HepG2 (cell line): ENCODE results near the gene RPUSD4. TPM values are rescaled to one million over a fixed set of nuclear protein-coding genes. Genes with fewer than 3 reads are reported as not detected.

Experiments used
- ATAC-seq: fragments of 200-7000 bp; cut with Tn5 transposase; 3 replicates; pipeline ENCODE4 v1.9.1; 2020; ENCODE audit warnings: mild to moderate bottlenecking, moderate library complexity
- BruUV-seq: library from RNA; stranded (reverse); fragments of 400-500 nt; replicated peaks from 2 replicates; lab custom pipeline; 2021; lab: Mats Ljungman, UMichigan
- CTCF ChIA-PET: fragments of 300-600 bp; formaldehyde crosslinking; extraction: SDS; loops from one replicate; lab custom pipeline; 2021; ENCODE audit warnings: low total read pairs, inconsistent platforms, low intra/inter-chr PET ratio; lab: Yijun Ruan, JAX
- POLR2A ChIA-PET: fragments of 350-600 bp; sonication (Branson Sonifier 250); formaldehyde crosslinking; loops from one replicate; lab custom pipeline; 2020; ENCODE audit warnings: antibody characterized with exemption, inconsistent platforms; lab: Yijun Ruan, JAX
- DNase-seq: peaks from one replicate; pipeline ENCODE4 v3.0.0-alpha.2; 2015; ENCODE audit warnings: low spot score
- FAIRE-seq: peaks from 3 replicates; lab custom pipeline; 2011; peaks lifted over from hg19 to GRCh38; lab: Jason Lieb, UNC
- H2AFZ ChIP-seq: one replicate; pipeline ENCODE4 v1.6.1; 2011; ENCODE audit warnings: low read length, inconsistent platforms
- H3K27ac ChIP-seq: fragments of 300-600 bp; 3 replicates; pipeline ENCODE4 v1.8.0; 2011; ENCODE audit warnings: mixed run types, mild to moderate bottlenecking, mixed read lengths, low read length, inconsistent platforms; ENCODE audit not compliant: insufficient read depth; ENCODE audit errors: extremely low read length
- H3K27me3 ChIP-seq, 2 experiments: fragments of 200-600 bp in 1 of 2; 2 replicates in 1 of 2; 3 replicates in 1 of 2; pipeline versions ENCODE4 v1.6.0 to v1.8.0; 2011; ENCODE audit warnings: low read length in 2 of 2, mild to moderate bottlenecking in 2 of 2, moderate library complexity in 2 of 2, inconsistent platforms in 1 of 2; ENCODE audit not compliant: insufficient read depth in 2 of 2, control insufficient read depth in 1 of 2
- H3K36me3 ChIP-seq, 2 experiments: fragments of 200-600 bp in 1 of 2; replicated peaks in 1 of 2; 2 replicates in 1 of 2; 3 replicates in 1 of 2; pipeline versions ENCODE4 v1.5.1 to v1.8.0; 2011; ENCODE audit warnings: low read length in 2 of 2, inconsistent platforms in 1 of 2; ENCODE audit not compliant: insufficient read depth in 2 of 2, control insufficient read depth in 1 of 2
- H3K4me1 ChIP-seq: 2 replicates; pipeline ENCODE4 v1.5.1; 2012; ENCODE audit warnings: low read length, inconsistent platforms; ENCODE audit not compliant: insufficient read depth
- H3K4me2 ChIP-seq: 2 replicates; pipeline ENCODE4 v1.6.0; 2011; ENCODE audit warnings: low read depth, low read length, inconsistent platforms
- H3K4me3 ChIP-seq, 3 experiments: fragments of 200-600 bp in 1 of 3; sonication (generic), shearing (Covaris generic) in 1 of 3; replicated peaks in 1 of 3; 2 replicates each; pipeline ENCODE4 v1.5.1; 2011 to 2016; ENCODE audit warnings: low read length in 3 of 3, inconsistent platforms in 2 of 3, low read depth in 2 of 3, mild to moderate bottlenecking in 2 of 3, control low read depth in 1 of 3, mixed read lengths in 1 of 3; ENCODE audit not compliant: insufficient read depth in 1 of 3
- H3K79me2 ChIP-seq: one replicate; pipeline ENCODE4 v1.6.1; 2011; ENCODE audit warnings: low read length, inconsistent platforms; ENCODE audit not compliant: insufficient read depth
- H3K9ac ChIP-seq: 2 replicates; pipeline ENCODE4 v1.6.0; 2011; ENCODE audit warnings: mild to moderate bottlenecking, low read depth, low read length, inconsistent platforms; ENCODE audit not compliant: insufficient read depth
- H3K9me3 ChIP-seq: 2 replicates; pipeline ENCODE4 v1.5.1; 2012; ENCODE audit warnings: mild to moderate bottlenecking, low read length
- H4K20me1 ChIP-seq: 2 replicates; pipeline ENCODE4 v1.6.0; 2011; ENCODE audit warnings: inconsistent platforms, mild to moderate bottlenecking, low read length, moderate library complexity; ENCODE audit not compliant: insufficient read depth
- EZH2 ChIP-seq: conservative IDR thresholded peaks from 2 replicates; pipeline ENCODE4 v1.6.1; 2012; ENCODE audit warnings: mild to moderate bottlenecking, low read depth, low read length, moderate library complexity
- FOXK2 ChIP-seq: fragments of 450-650 bp; IDR thresholded peaks from 2 replicates; pipeline ENCODE4 v1.6.1; 2016
- KDM5A ChIP-seq: fragments of 200-600 bp; sonication (generic); IDR thresholded peaks from 2 replicates; pipeline ENCODE4 v1.7.0; 2018; ENCODE audit warnings: antibody characterized with exemption, mild to moderate bottlenecking, low read length, borderline replicate concordance
- MATR3 ChIP-seq: sonication (generic); formaldehyde crosslinking; IDR thresholded peaks from 2 replicates; pipeline ENCODE4 v1.4.0; 2020; ENCODE audit warnings: missing genetic modification reagents
- MTF2 ChIP-seq: sonication (generic); formaldehyde crosslinking; IDR thresholded peaks from 2 replicates; pipeline ENCODE4 v1.5.0; 2020; ENCODE audit warnings: missing genetic modification reagents, borderline replicate concordance
- NCOR1 ChIP-seq: fragments of 200-600 bp; sonication (generic); IDR thresholded peaks from 2 replicates; pipeline ENCODE4 v1.7.0; 2017; ENCODE audit warnings: antibody characterized with exemption, low read length, borderline replicate concordance
- NFE2L1 ChIP-seq: sonication (generic); formaldehyde crosslinking; IDR thresholded peaks from 2 replicates; pipeline ENCODE4 v1.4.0; 2020; ENCODE audit warnings: missing genetic modification reagents, mild to moderate bottlenecking, borderline replicate concordance
- RBFOX2 ChIP-seq: fragments of 200-400 bp; formaldehyde crosslinking; IDR thresholded peaks from 2 replicates; pipeline ENCODE4 v1.6.1; 2017; ENCODE audit warnings: low read depth, mild to moderate bottlenecking, low read length
- TBX2 ChIP-seq: sonication (generic); formaldehyde crosslinking; IDR thresholded peaks from 2 replicates; pipeline ENCODE4 v1.5.0; 2020; ENCODE audit warnings: missing genetic modification reagents, mild to moderate bottlenecking, borderline replicate concordance
- TCF7 ChIP-seq: sonication (generic); IDR thresholded peaks from 2 replicates; pipeline ENCODE4 v1.6.1; 2016; ENCODE audit warnings: antibody characterized with exemption, low read depth
- TMF1 ChIP-seq: sonication (generic); formaldehyde crosslinking; IDR thresholded peaks from 2 replicates; pipeline ENCODE4 v1.8.1; 2022; ENCODE audit warnings: low read depth, missing genetic modification reagents
- ZNF501 ChIP-seq: sonication (generic); formaldehyde crosslinking; IDR thresholded peaks from 2 replicates; pipeline ENCODE4 v1.5.1; 2020; ENCODE audit warnings: mild to moderate bottlenecking, moderate library complexity, missing genetic modification reagents
- ZNF773 ChIP-seq: sonication (generic); formaldehyde crosslinking; IDR thresholded peaks from 2 replicates; pipeline ENCODE4 v1.4.0; 2020; ENCODE audit warnings: missing genetic modification reagents, borderline replicate concordance
- WGBS: methylation state at CpG from one replicate; pipeline ENCODE4 v1.1.6; 2017; ENCODE audit warnings: low lambda C conversion rate; 5-methylcytosine and 5-hydroxymethylcytosine counted together
- in situ Hi-C: cut with HindIII; loops from 2 replicates; pipeline ENCODE4 v1.10.0; 2017; ENCODE audit warnings: low pct_unique_long_range_greater_than_20kb; ENCODE audit not compliant: extremely low pct_ligation_motif_present
- intact Hi-C: fragments of 100-400 bp; cut with micrococcal nuclease; formaldehyde crosslinking; loops from one replicate; pipeline ENCODE4 v1.10.0; 2022; ENCODE audit not compliant: unreplicated experiment
- polyA plus RNA-seq, 8 experiments: library from polyadenylated mRNA; depleted of rRNA in 3 of 8; stranded (reverse) in 7 of 8; unstranded in 1 of 8; fragments of >200 nt; fragmentation: Illumina TruSeq in 4 of 8; extraction: Trizol in 4 of 8; gene quantifications; 2 replicates each; pipeline versions ENCODE4 v1.2.1 to v1.2.3, GENCODE V29; 2011 to 2016; ENCODE audit warnings: low read depth in 4 of 8, missing spikeins in 1 of 8, mixed read lengths in 1 of 8; ENCODE audit not compliant: insufficient read depth in 1 of 8
- total RNA-seq, 5 experiments: library from RNA; depleted of rRNA; stranded (reverse); fragments of >200 nt; fragmentation: Illumina TruSeq; extraction: Trizol; gene quantifications; 2 replicates each; pipeline ENCODE4 v1.2.3, GENCODE V29; 2016; ENCODE audit warnings: low read depth in 1 of 5
- TF ChIP-seq, protein P1 (sequence below): sonication (generic); formaldehyde crosslinking; IDR thresholded peaks from 2 replicates; pipeline ENCODE4 v1.4.0; 2020; ENCODE audit warnings: missing genetic modification reagents

RPUSD4 gene
- total and polyA plus RNA-seq, 2 of the 13 experiments (the other 11 are each of a cell fraction or from before 2014, with no cell fraction given), result 45.0 to 52.9 TPM

DNA sequence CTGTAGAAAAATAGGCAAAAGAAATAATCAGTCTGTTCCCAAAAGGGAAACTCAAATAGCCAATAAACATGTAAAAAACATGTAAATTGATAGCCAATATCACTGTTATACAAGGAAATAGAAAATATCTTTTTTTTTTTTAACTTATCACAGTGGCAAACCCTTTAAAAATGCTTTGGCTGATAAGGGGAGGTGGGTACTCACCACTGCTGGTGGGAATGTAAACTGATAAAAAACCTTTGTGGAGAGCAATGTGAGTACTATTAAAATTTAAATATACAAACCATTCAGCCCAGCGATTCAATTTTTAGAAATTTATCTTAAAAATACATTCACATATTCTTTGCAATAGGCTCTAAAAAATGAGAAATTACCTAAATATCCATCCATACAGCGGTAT lies 3.6 kb downstream of the RPUSD4 start:
- 98% methylated on average over 2 of the region's 2 CpGs for WGBS
- Histone ChIP-seq H3K27me3 (peaks cover 0 to 2% of the 10 kb centered on the region in 2 experiments; a peak in 1 of 5 replicates), H3K9me3 (no peaks in the 10 kb centered on the region), H3K27ac (no peak overlapping the region), H4K20me1 (no peaks in the 10 kb centered on the region), H3K36me3 (peaks cover 22 to 56% of the 10 kb centered on the region in 2 experiments), H2AFZ (no peak overlapping the region), H3K4me3 (no peak overlapping the region), H3K9ac (no peak overlapping the region), H3K79me2 (peaks cover 33% of the 10 kb centered on the region), H3K4me2 (no peak overlapping the region), H3K4me1 (peaks cover 34% of the 10 kb centered on the region)
- intact Hi-C loops (no loop called here), in situ Hi-C loops (loop anchor here (25.0 kb wide), 1 partner anchor 571 kb away; the partner anchor contains the start of gene CHEK1)
- DNase-seq (no peak), FAIRE-seq (no peak), ATAC-seq (no peak)
- BruUV-seq, result no TSS peak
- TF ChIP-seq NFE2L1 (no peak), MTF2 (CRISPR knock-in tag) (no peak), TBX2 (CRISPR knock-in tag) (no peak), RBFOX2 (0 out of 2 replicates have a peak, but pooled peaks have one; percentile 20)
- POLR2A ChIA-PET, result no interaction called here
- CTCF ChIA-PET, result no interaction called here

DNA sequence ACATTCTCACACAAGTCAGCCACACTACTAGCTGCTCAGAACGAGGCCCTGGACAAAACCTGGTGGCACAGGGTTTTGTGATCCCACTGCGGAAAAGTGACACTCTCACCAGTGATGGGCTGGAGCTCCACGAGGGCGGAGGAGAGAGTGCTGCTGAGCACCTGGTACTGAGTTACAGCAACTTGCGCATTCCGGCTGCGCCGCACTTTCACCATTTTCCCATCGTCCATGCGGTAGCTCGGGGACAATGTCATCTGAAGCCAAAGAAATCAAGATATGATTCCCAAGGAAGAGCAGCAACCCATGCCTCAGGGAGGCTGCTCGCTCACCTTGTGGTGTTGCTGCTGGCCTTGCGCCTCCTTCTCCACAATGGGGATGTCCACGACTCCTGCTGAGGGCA lies 6.1 kb downstream of the RPUSD4 start:
- DNase-seq, result no peak
- intact Hi-C loops, result no loop called here
- Histone ChIP-seq H2AFZ (no peak overlapping the region), H3K27ac (no peak overlapping the region), H3K4me3 (no peak overlapping the region), H3K4me2 (no peak overlapping the region), H4K20me1 (no peaks in the 10 kb centered on the region), H3K9ac (no peak overlapping the region), H3K79me2 (peaks cover 12% of the 10 kb centered on the region), H3K4me1 (peaks cover 24% of the 10 kb centered on the region), H3K36me3 (peaks cover 28 to 80% of the 10 kb centered on the region in 2 experiments), H3K9me3 (no peaks in the 10 kb centered on the region), H3K27me3 (no peaks in the 10 kb centered on the region)
- ChIA-PET CTCF (no interaction called here), POLR2A (no interaction called here)
- no TSS peak for BruUV-seq
- no peak for FAIRE-seq
- ATAC-seq, result no peak
- WGBS, result 98% methylated on average over 10 of the region's 14 CpGs
- in situ Hi-C loops, result loop anchor here (25.0 kb wide), 1 partner anchor 568 kb away; the partner anchor contains the start of gene CHEK1
- TF ChIP-seq EZH2, result no peak
- no peak for TF ChIP-seq TMF1
- TF ChIP-seq, protein P1, sequence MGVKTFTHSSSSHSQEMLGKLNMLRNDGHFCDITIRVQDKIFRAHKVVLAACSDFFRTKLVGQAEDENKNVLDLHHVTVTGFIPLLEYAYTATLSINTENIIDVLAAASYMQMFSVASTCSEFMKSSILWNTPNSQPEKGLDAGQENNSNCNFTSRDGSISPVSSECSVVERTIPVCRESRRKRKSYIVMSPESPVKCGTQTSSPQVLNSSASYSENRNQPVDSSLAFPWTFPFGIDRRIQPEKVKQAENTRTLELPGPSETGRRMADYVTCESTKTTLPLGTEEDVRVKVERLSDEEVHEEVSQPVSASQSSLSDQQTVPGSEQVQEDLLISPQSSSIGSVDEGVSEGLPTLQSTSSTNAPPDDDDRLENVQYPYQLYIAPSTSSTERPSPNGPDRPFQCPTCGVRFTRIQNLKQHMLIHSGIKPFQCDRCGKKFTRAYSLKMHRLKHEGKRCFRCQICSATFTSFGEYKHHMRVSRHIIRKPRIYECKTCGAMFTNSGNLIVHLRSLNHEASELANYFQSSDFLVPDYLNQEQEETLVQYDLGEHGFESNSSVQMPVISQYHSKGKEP (CRISPR knock-in tag), result no peak
- TF ChIP-seq KDM5A, result no peak
- TF ChIP-seq TCF7, result no peak
- TF ChIP-seq FOXK2, result no peak
- no peak for TF ChIP-seq NCOR1
- TF ChIP-seq ZNF773 (CRISPR knock-in tag), result no peak
- TF ChIP-seq MATR3, result no peak
- no peak for TF ChIP-seq ZNF501 (CRISPR knock-in tag)
